OCI-LY7 (cell line): Measurements from ENCODE around the gene TCEANC2.

ENCODE experiments used
- EZH2phosphoT487 ChIP-seq: fragments of 200-600 bp; sonication (generic); IDR thresholded peaks from 2 replicates; pipeline ENCODE4 v1.6.1; 2018; ENCODE audit warnings: low read depth, borderline replicate concordance, mild to moderate bottlenecking, mixed run types, antibody characterized with exemption, low read length, moderate library complexity, mixed read lengths
- TF ChIP-seq, protein P1 (sequence below): fragments of 200-600 bp; sonication (generic); conservative IDR thresholded peaks from 2 replicates; pipeline ENCODE4 v1.5.1; 2014; ENCODE audit warnings: mild to moderate bottlenecking, antibody characterized with exemption, low read length, moderate library complexity, mixed read lengths

DNA sequence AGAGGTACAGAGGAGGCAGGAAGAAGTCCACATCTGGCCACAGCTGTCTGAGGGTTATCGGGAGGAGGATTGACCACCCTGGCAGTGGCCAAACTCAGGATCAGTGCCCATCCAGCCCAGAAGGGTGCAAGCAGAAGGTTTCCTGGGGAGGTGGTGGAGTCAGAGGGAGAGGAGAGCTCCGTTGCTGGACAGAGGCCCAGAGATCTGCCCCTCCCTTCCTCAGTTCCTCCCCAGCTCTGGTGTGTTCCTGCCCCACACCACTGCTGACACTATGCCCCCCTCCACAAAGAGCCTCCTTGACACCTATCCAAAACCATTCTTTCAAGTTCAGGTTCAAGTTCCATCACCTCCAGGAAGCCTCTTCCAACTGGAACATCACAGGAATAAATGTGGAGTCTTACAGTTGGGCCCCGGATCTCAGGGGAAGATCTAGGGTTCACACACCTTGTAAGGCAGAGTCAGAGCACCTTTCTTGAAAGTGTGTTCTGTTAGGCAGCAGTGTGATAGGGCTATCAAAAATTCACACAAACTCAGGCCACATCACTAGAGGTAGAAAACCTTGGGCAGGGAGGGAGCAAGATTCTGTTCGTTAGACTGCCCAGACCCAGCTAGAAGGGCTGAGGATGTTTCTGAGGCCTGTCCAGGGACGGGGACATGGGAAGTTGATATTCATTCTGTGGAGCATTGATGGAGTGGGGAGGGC, 42.8 kb upstream of the TCEANC2 start:
- TF ChIP-seq, protein P1, sequence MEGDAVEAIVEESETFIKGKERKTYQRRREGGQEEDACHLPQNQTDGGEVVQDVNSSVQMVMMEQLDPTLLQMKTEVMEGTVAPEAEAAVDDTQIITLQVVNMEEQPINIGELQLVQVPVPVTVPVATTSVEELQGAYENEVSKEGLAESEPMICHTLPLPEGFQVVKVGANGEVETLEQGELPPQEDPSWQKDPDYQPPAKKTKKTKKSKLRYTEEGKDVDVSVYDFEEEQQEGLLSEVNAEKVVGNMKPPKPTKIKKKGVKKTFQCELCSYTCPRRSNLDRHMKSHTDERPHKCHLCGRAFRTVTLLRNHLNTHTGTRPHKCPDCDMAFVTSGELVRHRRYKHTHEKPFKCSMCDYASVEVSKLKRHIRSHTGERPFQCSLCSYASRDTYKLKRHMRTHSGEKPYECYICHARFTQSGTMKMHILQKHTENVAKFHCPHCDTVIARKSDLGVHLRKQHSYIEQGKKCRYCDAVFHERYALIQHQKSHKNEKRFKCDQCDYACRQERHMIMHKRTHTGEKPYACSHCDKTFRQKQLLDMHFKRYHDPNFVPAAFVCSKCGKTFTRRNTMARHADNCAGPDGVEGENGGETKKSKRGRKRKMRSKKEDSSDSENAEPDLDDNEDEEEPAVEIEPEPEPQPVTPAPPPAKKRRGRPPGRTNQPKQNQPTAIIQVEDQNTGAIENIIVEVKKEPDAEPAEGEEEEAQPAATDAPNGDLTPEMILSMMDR: no peak
- TF ChIP-seq EZH2phosphoT487: no peak
